NT2/D1 (cell line): ENCODE data around the gene PRND.

Source experiments
- SUZ12 ChIP-seq: IDR thresholded peaks from 2 replicates; pipeline ENCODE4 v1.6.1; 2011; ENCODE audit not compliant: insufficient read length, insufficient read depth; ENCODE audit errors: extremely low read depth
- YY1 ChIP-seq: IDR thresholded peaks from 2 replicates; pipeline ENCODE4 v1.6.1; 2011; ENCODE audit not compliant: insufficient read length, insufficient read depth
- ZNF274 ChIP-seq: IDR thresholded peaks from 2 replicates; pipeline ENCODE4 v1.6.1; 2011; ENCODE audit warnings: mild to moderate bottlenecking, low read depth, low read length

DNA sequence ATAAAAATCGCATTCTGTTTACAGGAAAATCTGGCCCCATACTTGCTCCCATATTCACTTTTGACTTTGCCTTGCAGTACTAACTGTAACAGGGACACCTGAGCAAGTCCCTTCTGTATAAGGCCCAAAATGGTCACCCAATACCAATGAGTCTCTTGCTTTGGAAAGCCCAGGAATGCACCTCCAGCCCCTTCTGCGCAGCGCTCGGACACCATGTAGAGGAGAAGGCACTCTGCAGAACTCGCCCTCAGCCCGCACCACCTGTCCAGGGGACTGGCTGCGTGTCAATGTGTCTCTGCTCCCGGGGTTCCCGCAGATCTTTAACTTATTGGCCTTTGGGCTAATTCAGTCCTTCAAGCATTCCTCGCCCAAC lies 746 bp upstream of the PRND start:
- TF ChIP-seq ZNF274, result no peak
- no peak for TF ChIP-seq SUZ12
- TF ChIP-seq YY1, result no peak
